Dendritic cell treated with granulocyte-macrophage colony-stimulating factor and Interleukin-4, amounts not matched to agents 40 ng/mL and 50 ng/mL, for 4 days (primary cell): ENCODE data around the gene CLCF1.

ENCODE experiments used
- H3K27ac Mint-ChIP-seq: one replicate; pipeline ENCODE4 v1.8.0; 2022; ENCODE audit warnings: mild to moderate bottlenecking, mixed read lengths
- H3K27me3 Mint-ChIP-seq: one replicate; pipeline ENCODE4 v1.8.0; 2022; ENCODE audit warnings: mild to moderate bottlenecking, mixed read lengths
- H3K36me3 Mint-ChIP-seq: one replicate; pipeline ENCODE4 v1.8.0; 2022; ENCODE audit warnings: low read depth, mixed read lengths
- H3K4me1 Mint-ChIP-seq: one replicate; pipeline ENCODE4 v1.8.0; 2022; ENCODE audit warnings: low read depth, mixed read lengths
- H3K4me3 Mint-ChIP-seq: one replicate; pipeline ENCODE4 v1.8.0; 2022; ENCODE audit warnings: mild to moderate bottlenecking, moderate library complexity, mixed read lengths
- H3K9me3 Mint-ChIP-seq: one replicate; pipeline ENCODE4 v1.8.0; 2022; ENCODE audit warnings: mixed read lengths
- intact Hi-C: fragments of 100-400 bp; cut with micrococcal nuclease; formaldehyde crosslinking; loops from one replicate; pipeline ENCODE4 v1.15.0; 2022

The CLCF1 gene

DNA sequence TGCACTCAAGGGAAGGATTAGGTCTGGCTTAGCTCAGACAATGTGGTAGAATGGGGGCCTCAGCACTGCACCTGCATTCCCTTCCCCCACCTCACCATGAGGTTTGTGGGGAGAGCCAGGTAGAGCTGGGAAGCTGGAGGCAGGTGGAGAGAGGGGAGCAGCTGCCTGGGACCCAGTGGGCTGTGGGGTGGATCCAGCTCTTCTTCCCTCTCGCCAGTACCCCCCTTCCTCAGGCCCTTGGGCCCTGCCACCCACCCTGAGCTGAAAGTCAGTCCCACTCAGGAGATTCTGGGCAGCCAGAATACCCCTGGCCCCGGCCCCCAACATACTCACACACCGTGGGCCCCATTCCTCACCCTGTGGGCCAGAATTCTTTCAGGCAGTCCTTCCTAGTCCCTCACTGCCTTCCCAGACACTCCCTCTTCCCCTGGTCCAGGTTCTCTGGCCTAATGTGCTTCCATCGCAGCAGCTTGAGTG lies 17.0 kb downstream of the CLCF1 start:
- Mint-ChIP-seq H3K36me3 (peaks cover 15% of the 10 kb centered on the region), H3K4me3 (peak overlapping the region; percentile 19), H3K27me3 (no peaks in the 10 kb centered on the region), H3K4me1 (peaks cover 75% of the 10 kb centered on the region), H3K27ac (peak overlapping the region; percentile 99), H3K9me3 (no peaks in the 10 kb centered on the region)
- intact Hi-C loops: loop anchor here (10.0 kb wide), 1 partner anchor 228 kb away; the partner anchor contains the start of gene GSTP1

DNA sequence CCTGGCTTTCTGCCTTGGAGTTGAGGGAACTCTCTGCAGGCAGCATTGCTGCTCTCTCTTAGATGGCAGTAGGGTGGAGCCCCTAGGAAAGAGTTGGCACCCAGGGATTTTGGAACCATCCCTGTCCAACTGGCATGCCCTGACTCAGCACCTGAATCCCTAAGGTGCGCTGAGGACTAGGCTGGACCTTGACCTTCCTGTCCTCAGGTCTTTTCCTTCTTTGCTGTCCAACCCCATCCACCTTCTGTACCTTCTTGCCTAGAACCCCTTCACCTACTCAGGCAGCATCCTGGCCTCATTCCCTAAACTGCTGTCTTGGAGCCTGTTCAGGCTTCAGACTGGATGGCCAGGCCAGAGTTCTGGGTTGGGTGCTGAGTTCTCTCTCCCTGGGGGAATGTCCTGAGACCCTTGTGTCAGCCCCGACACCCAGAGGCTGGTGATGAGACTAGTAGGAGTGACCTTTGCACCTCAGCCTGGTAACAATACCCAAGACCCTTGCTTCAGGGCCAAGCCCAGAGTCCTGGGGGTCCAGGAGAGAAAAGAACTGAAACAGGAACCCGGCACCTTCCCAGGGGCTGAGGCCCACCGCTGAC lies 17.5 kb downstream of the CLCF1 start:
- H3K4me3 Mint-ChIP-seq: no peak overlapping the region
- peaks cover 74% of the 10 kb centered on the region for H3K4me1 Mint-ChIP-seq

DNA sequence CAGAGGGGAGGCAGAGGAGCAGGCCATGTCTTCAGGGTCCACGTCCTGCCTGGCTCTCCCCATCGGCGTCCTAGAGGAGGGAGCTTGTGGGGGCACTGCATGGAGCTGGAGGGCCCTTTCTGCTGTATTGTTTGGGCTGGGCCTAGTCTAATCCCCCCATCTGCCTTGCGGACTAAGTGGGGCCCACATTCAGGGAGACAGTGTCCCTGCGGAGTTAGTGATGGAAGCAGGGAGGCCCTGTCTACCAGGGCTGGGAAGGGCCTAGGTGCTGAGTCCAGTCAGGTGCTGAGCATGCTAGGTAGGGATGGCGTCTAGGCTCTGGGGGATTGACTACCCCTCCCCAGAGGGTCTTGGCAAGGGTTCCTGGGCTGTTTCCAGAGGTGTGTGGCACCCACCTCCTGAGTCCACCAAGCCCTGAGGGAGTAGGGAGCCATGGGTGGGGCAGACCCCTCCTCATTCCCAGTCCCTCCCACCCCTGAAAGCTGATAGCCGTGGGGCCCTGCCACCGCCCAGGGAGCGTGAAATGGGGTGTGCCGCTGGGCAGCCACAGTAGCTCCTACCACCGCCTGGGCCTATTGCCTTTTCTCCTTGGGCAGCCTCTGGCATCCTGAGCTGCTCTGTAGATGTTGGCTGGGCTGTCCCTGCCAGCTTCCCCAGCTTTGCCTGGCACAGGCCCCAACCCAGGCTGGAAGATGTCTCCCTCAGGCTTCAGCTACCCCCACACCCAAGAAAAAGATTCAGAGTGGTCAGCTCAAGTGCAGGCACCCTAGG lies 18.2 kb downstream of the CLCF1 start:
- H3K36me3 Mint-ChIP-seq: peaks cover 22% of the 10 kb centered on the region
- H3K9me3 Mint-ChIP-seq: no peaks in the 10 kb centered on the region
- H3K4me1 Mint-ChIP-seq: peaks cover 74% of the 10 kb centered on the region
- peak overlapping the region; percentile 99 for H3K27ac Mint-ChIP-seq
- H3K27me3 Mint-ChIP-seq: no peaks in the 10 kb centered on the region
- no peak overlapping the region for H3K4me3 Mint-ChIP-seq
- intact Hi-C loops: loop anchor here (10.0 kb wide), 1 partner anchor 230 kb away; the partner anchor contains the start of gene GSTP1

More for the DNA sequence above, 17.5 kb downstream of the CLCF1 start:
- Mint-ChIP-seq H3K36me3 (peaks cover 20% of the 10 kb centered on the region), H3K9me3 (no peaks in the 10 kb centered on the region), H3K27me3 (no peaks in the 10 kb centered on the region), H3K27ac (peak overlapping the region; percentile 99)
- intact Hi-C loops: loop anchor here (10.0 kb wide), 1 partner anchor 229 kb away; the partner anchor contains the start of gene GSTP1

DNA sequence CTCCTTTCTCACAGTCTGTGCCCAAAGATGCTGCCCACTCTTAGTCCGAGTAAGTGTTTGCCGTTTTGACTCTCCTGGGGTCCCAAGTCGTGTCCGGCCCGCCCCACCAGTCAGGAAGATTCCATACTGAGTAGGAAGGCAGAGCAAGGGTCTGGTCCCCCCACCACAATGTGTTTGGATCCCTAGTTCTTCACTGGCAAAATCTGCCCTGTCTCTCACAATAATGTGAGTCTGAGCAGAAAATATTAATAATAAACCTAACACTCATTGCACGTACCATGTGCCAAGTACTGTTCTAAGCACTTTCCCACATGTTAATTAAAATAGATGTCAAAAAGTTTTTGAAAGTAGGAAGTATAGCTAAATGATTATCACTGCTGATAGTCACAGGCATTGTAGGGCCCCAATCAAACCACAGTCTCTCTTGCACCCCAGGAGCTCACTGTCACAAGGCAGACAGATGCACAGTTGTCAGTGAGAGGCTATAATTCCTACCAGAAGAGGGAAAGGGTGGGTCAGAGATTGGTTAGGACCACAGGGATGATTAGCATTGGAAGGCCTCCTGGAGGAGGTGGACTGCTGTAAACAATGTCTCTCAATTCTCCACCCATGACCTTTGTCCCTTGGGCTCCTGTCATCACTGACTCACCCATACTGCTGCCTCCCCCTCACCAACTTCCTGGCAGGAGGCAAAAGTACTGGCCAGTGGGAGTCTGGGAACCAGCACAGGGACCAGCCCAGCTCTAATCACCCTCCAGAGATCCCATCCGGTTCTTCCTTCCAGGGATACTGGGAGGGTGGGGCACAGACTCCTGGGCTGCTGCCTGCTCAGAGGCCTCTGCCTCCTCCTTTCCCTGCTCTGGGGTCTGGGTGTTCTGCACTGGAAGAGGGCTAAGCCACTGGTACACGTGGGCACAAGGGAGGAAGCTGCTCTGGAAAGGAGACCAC lies 19.0 kb downstream of the CLCF1 start:
- intact Hi-C loops: loop anchor here (10.0 kb wide), 1 partner anchor 230 kb away; the partner anchor contains the start of gene GSTP1
- H3K27ac Mint-ChIP-seq: peak overlapping the region; percentile 99
- no peaks in the 10 kb centered on the region for H3K27me3 Mint-ChIP-seq
- H3K9me3 Mint-ChIP-seq: no peaks in the 10 kb centered on the region
- H3K4me3 Mint-ChIP-seq: peak overlapping the region; percentile 97
- H3K36me3 Mint-ChIP-seq: peaks cover 22% of the 10 kb centered on the region
- peaks cover 77% of the 10 kb centered on the region for H3K4me1 Mint-ChIP-seq

DNA sequence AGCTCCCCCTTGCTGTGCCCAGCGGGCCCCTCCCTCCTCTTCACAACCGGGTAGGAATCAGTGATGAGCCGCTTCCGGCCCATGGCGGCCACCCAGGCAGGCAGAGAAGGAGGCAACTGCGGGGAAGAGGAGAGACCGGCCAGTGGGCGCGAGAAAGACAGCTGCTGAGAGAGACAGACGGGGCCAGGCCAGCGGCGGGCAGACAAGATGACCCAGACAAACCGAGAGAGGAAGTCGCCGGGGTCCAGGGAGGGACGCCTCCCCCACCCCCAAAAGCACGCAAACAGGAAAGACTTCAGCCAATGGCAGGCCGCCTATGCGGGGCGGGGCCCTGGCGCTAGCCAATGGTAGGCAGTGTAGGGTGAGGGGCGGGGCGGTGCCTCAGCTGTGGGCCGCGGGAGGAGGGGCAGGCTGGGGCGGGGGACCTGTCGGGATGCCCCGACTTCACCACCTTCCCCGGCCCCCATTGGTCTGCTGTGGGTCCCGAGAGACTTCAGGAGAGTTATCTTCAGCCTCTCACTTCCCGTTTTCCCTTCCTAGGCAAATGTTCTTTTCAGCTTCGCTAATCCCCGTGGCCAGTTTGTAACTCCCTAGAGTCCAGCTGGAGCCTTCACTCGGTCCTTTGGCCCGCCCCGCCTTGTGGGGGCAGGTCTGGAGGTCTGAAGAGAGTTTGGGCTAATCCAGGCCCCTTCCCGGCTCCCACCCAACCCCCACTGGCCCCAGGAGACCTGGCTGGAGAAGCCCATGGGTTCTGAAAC lies 19.9 kb downstream of the CLCF1 start, which contains the start of gene POLD4:
Gene POLD4 (minus strand): TSS at position 230 of the 758 bp plus-strand sequence. CDS start 147 bp downstream, at position 83.
- H3K4me1 Mint-ChIP-seq: peaks cover 77% of the 10 kb centered on the region
- no peaks in the 10 kb centered on the region for H3K27me3 Mint-ChIP-seq
- H3K9me3 Mint-ChIP-seq: no peaks in the 10 kb centered on the region
- intact Hi-C loops: loop anchor here (2.0 to 10.0 kb wide), 2 partner anchors 155 to 231 kb away; partner anchors contain the start of genes CDK2AP2 and GSTP1
- peak within 1 kb of the TSS; percentile 99 for H3K27ac Mint-ChIP-seq
- peaks cover 22% of the 10 kb centered on the region for H3K36me3 Mint-ChIP-seq
- peak within 1 kb of the TSS; percentile 97 for H3K4me3 Mint-ChIP-seq

DNA sequence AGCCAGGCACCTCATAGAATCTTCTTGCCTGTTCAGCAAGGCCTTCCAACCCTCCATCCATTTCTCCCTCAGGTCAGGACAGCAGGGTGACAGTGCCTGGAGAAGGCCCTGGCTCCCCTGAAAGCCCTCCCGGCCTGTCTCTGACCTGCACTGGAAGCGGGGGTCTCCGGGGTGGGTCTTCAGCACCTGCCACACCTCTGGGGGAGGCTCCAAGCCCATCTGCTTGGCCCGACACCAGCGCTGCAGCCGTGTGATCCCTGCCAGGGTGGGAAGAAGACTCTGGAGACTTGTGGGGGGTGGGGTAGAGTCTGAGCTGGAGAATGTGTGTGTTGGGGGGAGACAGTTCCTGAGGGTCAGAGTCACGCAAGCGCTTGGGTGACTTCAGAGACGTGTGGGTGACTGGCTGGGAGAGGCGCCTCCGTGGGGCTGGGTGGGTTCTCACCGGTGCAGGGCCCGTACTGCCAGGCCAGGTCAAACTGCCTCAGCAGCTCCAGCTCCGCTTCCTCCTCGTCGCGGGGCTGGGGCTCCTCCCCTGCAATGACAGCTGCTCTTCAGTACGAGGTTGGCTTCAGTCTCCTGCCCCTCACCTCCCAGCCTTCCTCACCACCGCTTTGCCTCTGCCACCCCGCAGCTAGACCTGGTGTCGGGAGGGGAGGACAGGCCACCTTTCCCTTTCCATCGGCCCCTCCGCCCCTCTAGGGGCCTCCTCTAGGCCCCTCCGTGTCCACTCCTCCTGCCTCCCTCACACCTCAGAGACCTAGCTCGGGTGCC lies 20.7 kb downstream of the CLCF1 start:
- Mint-ChIP-seq H3K27ac (peak overlapping the region; percentile 99), H3K36me3 (peaks cover 22% of the 10 kb centered on the region), H3K27me3 (no peaks in the 10 kb centered on the region), H3K9me3 (no peaks in the 10 kb centered on the region), H3K4me3 (peak overlapping the region; percentile 97), H3K4me1 (peaks cover 69% of the 10 kb centered on the region)
- intact Hi-C loops: loop anchor here (2.0 to 10.0 kb wide), 2 partner anchors 156 to 232 kb away; partner anchors contain the start of genes CDK2AP2 and GSTP1

DNA sequence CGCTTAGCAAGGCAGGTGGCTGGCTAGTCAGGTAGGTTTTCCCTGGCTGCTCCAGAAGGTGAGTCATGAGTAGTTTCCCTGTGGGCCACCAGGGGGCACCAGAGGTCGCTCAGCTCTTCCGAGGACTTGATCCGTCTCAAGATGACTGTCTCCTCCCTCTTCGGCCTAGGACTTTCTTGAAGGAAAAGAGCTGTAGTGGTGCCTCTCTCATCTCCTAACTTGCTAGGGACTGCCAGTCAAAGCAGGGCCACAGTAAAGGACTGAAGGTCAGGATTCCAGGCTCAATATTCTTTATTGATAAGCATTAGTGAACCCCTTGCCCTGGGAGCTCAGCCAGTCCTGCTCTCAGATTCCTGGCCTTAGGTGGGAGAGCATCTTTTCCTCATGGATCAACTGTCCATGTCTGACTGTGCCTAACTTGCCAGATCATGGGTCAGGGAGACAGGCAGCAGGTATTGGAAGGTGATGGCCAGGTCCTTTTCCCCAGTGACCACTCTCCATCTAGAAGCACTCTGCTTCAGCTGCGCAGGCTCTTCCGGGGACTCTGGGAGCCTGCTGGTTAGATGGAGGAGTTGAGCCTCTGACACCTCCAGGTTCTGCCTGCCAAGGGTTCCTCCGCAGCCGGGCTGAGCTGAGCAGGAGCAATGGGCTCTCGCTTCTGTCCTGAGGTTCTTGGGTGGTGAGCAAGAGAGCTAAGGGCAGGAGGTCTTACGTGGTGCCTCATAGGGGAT lies 22.0 kb downstream of the CLCF1 start:
- H3K4me1 Mint-ChIP-seq: peaks cover 60% of the 10 kb centered on the region
- intact Hi-C loops: loop anchor here (1.0 to 10.0 kb wide), 3 partner anchors 31 to 233 kb away; partner anchors contain the start of genes CDK2AP2 and GSTP1
- no peaks in the 10 kb centered on the region for H3K27me3 Mint-ChIP-seq
- H3K9me3 Mint-ChIP-seq: no peaks in the 10 kb centered on the region
- H3K27ac Mint-ChIP-seq: peak overlapping the region; percentile 99
- H3K4me3 Mint-ChIP-seq: peak overlapping the region; percentile 30
- H3K36me3 Mint-ChIP-seq: peaks cover 22% of the 10 kb centered on the region

DNA sequence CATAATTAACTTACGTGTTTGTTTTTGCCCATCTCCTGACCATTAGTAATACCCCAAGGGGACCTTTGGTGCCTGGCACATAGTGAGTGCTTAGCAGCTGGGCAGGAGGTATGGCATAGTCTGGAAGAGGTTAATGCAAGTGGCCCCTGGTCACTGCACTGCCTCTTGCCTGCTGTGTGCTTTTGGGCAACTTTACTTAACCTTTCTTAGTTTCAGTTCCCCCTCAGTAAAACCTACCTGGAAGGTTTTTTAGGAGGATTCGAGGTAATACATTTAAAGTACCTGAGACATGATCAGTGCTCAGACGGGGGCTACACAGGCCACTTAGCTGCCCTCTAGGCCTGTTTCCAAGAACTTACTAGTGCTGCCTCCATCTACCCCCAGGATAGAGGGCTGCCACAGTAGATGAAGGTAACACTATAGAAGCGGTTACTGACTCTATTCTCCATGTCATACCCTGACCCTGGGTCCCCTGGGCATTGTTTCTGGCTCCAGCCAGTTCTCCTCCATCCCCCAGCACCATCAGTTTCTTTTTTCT lies 23.4 kb downstream of the CLCF1 start:
- H3K27ac Mint-ChIP-seq: peak overlapping the region; percentile 1
- no peak overlapping the region for H3K4me3 Mint-ChIP-seq
- H3K4me1 Mint-ChIP-seq: peaks cover 53% of the 10 kb centered on the region
- no peaks in the 10 kb centered on the region for H3K27me3 Mint-ChIP-seq
- peaks cover 22% of the 10 kb centered on the region for H3K36me3 Mint-ChIP-seq
- intact Hi-C loops: loop anchor here (10.0 kb wide), 1 partner anchor 235 kb away; the partner anchor contains the start of gene GSTP1
- no peaks in the 10 kb centered on the region for H3K9me3 Mint-ChIP-seq

DNA sequence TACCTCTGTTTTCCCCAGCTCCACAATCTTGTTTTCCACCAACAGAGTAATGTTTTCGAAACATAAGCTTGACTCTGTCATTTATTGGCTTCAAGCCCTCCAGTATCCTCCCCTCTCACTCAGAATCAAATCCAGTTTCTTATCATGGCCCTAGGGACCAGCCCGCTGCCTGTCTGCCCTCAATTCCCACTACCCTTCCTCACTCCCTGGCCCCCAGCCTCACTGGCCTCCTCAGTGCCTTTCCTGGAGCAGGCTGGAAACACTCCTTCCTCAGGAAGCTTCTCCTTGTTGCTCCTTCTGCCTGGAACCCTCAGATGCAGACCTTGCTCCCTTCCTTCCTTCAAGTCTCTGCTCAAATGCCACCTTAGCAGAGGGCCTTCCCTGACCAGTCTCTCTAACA lies 23.9 kb downstream of the CLCF1 start:
- no peaks in the 10 kb centered on the region for H3K27me3 Mint-ChIP-seq
- H3K9me3 Mint-ChIP-seq: no peaks in the 10 kb centered on the region
- no peak overlapping the region for H3K4me3 Mint-ChIP-seq
- peaks cover 51% of the 10 kb centered on the region for H3K4me1 Mint-ChIP-seq
- peaks cover 22% of the 10 kb centered on the region for H3K36me3 Mint-ChIP-seq
- peak overlapping the region; percentile 1 for H3K27ac Mint-ChIP-seq
- intact Hi-C loops: no loop called here

DNA sequence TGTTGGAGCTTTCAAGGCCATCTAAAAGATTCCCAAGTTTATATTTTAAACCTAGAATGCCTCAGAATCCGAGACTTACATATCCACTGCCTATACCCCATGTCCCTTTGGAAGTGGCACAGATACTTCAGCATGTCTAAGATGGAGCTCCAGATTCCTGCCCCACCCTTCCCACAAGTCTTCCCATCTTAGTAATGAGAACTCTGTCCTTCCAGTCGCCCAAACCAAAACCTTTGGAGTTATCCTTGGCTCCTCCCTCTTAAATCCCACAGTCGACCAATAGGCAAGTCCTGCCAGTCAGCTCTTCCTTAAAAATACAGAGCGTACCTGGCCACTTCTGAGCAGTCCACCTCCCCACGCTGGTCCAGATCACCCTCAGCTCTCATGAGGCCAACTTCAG lies 24.4 kb downstream of the CLCF1 start:
- H3K27me3 Mint-ChIP-seq: no peaks in the 10 kb centered on the region
- intact Hi-C loops: no loop called here
- peaks cover 51% of the 10 kb centered on the region for H3K4me1 Mint-ChIP-seq
- peak overlapping the region; percentile 1 for H3K27ac Mint-ChIP-seq
- no peak overlapping the region for H3K4me3 Mint-ChIP-seq
- no peaks in the 10 kb centered on the region for H3K9me3 Mint-ChIP-seq
- H3K36me3 Mint-ChIP-seq: peaks cover 22% of the 10 kb centered on the region

DNA sequence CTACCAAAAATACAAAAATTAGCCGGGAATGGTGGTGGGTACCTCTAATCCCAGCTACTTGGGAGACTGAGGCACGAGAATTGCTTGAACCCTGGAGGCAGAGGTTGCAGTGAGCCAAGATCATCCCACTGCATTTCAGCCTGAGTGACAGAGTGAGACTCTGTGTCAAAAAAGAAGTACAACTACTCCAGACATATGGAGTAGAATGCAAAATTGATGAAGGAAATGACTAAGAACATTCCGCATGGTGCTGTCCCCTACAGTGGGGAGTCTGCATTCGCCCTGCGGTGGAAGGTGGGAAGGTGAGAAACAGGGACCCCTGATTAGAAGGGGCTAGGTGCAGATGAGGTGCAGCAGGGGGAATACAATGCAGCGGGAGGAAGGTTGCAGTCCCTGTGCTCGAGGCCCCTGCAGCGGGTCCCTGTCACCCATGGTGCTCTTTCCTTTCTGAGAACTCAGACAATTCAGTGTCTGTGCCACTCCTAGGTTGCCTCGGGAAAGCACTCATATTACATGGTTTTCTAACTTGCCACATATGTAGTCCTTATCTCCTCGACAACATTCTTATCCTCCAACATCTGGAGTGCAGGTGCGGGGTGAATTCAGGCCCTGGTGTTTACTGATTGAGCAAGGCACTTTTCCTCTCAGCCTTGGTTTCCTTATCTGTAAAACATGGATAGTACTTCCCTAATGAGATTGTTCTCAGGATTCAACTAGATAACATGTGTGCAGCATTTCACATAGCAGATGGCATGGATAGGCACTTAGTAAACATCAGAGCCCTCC lies 25.2 kb downstream of the CLCF1 start:
- H3K27me3 Mint-ChIP-seq: no peaks in the 10 kb centered on the region
- intact Hi-C loops: no loop called here
- no peak overlapping the region for H3K4me3 Mint-ChIP-seq
- no peaks in the 10 kb centered on the region for H3K9me3 Mint-ChIP-seq
- no peak overlapping the region for H3K27ac Mint-ChIP-seq
- H3K36me3 Mint-ChIP-seq: peaks cover 19% of the 10 kb centered on the region
- peaks cover 45% of the 10 kb centered on the region for H3K4me1 Mint-ChIP-seq
